ENCODE data around the gene ALAS1.

- TF ChIP-seq CTCF (IDR thresholded peaks at IDR 0.05) (no peak), POLR2A (IDR thresholded peaks at IDR 0.05) (peak; percentile 61)
Measured at GRCh38 chr3:52210550-52211046, 12.6 kb downstream of the ALAS1 start.
